ENCODE data around the gene DRAP1. TPM values are rescaled to one million over a fixed set of nuclear protein-coding genes. Genes with fewer than 3 reads are reported as not detected.

The DRAP1 gene
- total and polyA plus RNA-seq, 4 donors, result 40.8 to 140 (median 96.1) TPM

DNA sequence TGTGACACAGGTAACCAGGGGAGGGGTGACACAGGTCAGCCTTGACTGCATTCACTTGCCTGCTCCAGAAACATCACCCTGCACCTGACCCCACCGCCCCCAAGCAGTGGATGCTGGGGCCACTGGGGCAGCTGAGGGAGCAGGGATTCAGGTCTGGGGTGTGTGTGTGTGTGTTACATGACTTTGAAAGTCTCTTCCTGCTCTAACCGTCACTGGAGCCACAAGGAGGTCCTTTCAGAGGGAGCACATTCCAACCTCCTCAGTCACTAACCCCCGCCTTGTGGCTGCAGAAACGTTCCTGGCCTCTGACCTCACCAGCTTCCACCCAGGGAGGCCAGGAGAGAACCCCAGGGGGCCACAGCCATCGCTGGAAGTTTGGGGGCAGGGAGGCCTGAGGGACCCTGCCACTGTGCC, 16.2 kb upstream of the DRAP1 start:
- ATAC-seq (ENCODE audit: insufficient read depth, low FRiP score), result no peak
- Histone ChIP-seq H3K4me3 (no peak overlapping the region), H3K27me3 (ENCODE audit: control insufficient read depth in 3 of 3, insufficient read depth in 3 of 3, low read length in 2 of 3) (peaks cover 0 to 39% (median 27%) of the 10 kb centered on the region in 3 donors), H3K36me3 (ENCODE audit: control insufficient read depth in 4 of 4, insufficient read depth in 4 of 4, low read length in 4 of 4) (no peaks in the 10 kb centered on the region), H3K4me1 (ENCODE audit: control insufficient read depth in 5 of 5, insufficient read depth in 5 of 5, low read length in 5 of 5) (peaks cover 0 to 4% (median 0%) of the 10 kb centered on the region in 5 donors), H3K27ac (ENCODE audit: low read depth in 1 of 2, low read length in 1 of 2) (peak overlapping the region in 1 of 2 donors; percentile 26), H3K9me3 (ENCODE audit: control insufficient read depth in 4 of 4, insufficient read depth in 3 of 4, low read length in 3 of 4) (no peaks in the 10 kb centered on the region), H3K9ac (ENCODE audit: insufficient read depth in 1 of 2, low read length in 2 of 2) (no peak overlapping the region)
- DNase-seq, result no peak
- 18 to 25% methylated on average over 5 of the region's 5 CpGs for WGBS, 2 donors
- TF ChIP-seq, protein P1, sequence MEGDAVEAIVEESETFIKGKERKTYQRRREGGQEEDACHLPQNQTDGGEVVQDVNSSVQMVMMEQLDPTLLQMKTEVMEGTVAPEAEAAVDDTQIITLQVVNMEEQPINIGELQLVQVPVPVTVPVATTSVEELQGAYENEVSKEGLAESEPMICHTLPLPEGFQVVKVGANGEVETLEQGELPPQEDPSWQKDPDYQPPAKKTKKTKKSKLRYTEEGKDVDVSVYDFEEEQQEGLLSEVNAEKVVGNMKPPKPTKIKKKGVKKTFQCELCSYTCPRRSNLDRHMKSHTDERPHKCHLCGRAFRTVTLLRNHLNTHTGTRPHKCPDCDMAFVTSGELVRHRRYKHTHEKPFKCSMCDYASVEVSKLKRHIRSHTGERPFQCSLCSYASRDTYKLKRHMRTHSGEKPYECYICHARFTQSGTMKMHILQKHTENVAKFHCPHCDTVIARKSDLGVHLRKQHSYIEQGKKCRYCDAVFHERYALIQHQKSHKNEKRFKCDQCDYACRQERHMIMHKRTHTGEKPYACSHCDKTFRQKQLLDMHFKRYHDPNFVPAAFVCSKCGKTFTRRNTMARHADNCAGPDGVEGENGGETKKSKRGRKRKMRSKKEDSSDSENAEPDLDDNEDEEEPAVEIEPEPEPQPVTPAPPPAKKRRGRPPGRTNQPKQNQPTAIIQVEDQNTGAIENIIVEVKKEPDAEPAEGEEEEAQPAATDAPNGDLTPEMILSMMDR (IDR thresholded peaks at IDR 0.05; ENCODE audit: control extremely low read depth, extremely low read depth), result no peak

DNA sequence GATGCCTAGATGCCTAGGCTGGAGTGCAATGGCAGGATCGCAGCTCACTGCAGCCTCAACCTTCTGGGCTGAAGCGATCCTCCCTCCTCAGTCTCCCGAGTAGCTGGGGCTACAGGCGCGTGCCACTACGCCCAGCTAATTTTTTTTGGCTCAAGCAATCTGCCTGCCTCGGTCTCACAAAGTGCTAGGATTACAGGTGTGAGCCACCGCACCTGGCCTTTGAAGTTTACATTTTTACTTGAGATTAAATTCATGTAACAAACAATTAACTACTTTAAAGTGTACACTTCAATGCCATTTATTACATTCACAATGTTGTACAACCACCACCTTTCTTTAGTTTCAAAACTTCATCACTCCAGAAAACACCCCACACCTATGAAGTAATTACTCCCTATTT, 15.5 kb upstream of the DRAP1 start:
- peaks cover 0 to 4% (median 0%) of the 10 kb centered on the region in 5 donors for H3K4me1 ChIP-seq (ENCODE audit: control insufficient read depth in 5 of 5, insufficient read depth in 5 of 5, low read length in 5 of 5)
- no peak overlapping the region for H3K4me3 ChIP-seq
- no peaks in the 10 kb centered on the region for H3K36me3 ChIP-seq (ENCODE audit: control insufficient read depth in 4 of 4, insufficient read depth in 4 of 4, low read length in 4 of 4)
- no peaks in the 10 kb centered on the region for H3K9me3 ChIP-seq (ENCODE audit: control insufficient read depth in 4 of 4, insufficient read depth in 3 of 4, low read length in 3 of 4)
- TF ChIP-seq, protein P1 (IDR thresholded peaks at IDR 0.05; ENCODE audit: control extremely low read depth, extremely low read depth), result no peak
- no peak overlapping the region for H3K27ac ChIP-seq (ENCODE audit: low read depth in 1 of 2, low read length in 1 of 2)
- ATAC-seq (ENCODE audit: insufficient read depth, low FRiP score) (no peak), DNase-seq (no peak)
- peaks cover 0 to 35% (median 22%) of the 10 kb centered on the region in 3 donors for H3K27me3 ChIP-seq (ENCODE audit: control insufficient read depth in 3 of 3, insufficient read depth in 3 of 3, low read length in 2 of 3)
- H3K9ac ChIP-seq (ENCODE audit: insufficient read depth in 1 of 2, low read length in 2 of 2), result no peak overlapping the region
- 79 to 90% methylated on average over 8 of the region's 8 CpGs for WGBS, 2 donors

GRCh38 chr11:65906602-65907001, 12.6 kb upstream of the DRAP1 start:
- no peak for DNase-seq
- Histone ChIP-seq H3K27ac (ENCODE audit: low read depth in 1 of 2, low read length in 1 of 2) (no peak overlapping the region), H3K9me3 (ENCODE audit: control insufficient read depth in 4 of 4, insufficient read depth in 3 of 4, low read length in 3 of 4) (no peaks in the 10 kb centered on the region), H3K36me3 (ENCODE audit: control insufficient read depth in 4 of 4, insufficient read depth in 4 of 4, low read length in 4 of 4) (no peaks in the 10 kb centered on the region), H3K4me3 (no peak overlapping the region), H3K9ac (ENCODE audit: insufficient read depth in 1 of 2, low read length in 2 of 2) (no peak overlapping the region), H3K4me1 (ENCODE audit: control insufficient read depth in 5 of 5, insufficient read depth in 5 of 5, low read length in 5 of 5) (peaks cover 0 to 6% (median 5%) of the 10 kb centered on the region in 5 donors), H3K27me3 (ENCODE audit: control insufficient read depth in 3 of 3, insufficient read depth in 3 of 3, low read length in 2 of 3) (peaks cover 0 to 14% (median 6%) of the 10 kb centered on the region in 3 donors)
- no peak for ATAC-seq (ENCODE audit: insufficient read depth, low FRiP score)
- 85 to 92% methylated on average over 5 of the region's 5 CpGs for WGBS, 2 donors
- TF ChIP-seq, protein P1 (IDR thresholded peaks at IDR 0.05; ENCODE audit: control extremely low read depth, extremely low read depth), result no peak

DNA sequence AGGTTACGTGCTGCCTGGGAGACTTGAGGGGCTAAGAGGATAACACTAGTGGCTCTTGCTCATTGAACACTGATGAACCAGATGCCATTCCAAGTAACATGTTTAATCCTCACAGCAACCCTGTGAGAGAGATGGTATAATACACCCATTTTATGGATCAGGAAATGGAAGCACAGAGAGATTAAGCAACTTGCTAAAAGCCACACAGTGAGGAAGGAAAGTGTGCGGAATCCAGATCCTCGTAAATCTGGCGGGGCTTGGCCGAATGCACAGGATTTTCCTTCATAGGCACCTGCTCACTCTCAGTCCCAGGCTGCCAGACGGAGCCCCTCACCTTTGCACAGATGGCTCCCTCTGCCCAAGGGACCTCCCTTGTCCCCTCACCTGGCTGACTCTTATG, 11.3 kb upstream of the DRAP1 start:
- Histone ChIP-seq H3K9ac (ENCODE audit: insufficient read depth in 1 of 2, low read length in 2 of 2) (no peak overlapping the region), H3K4me1 (ENCODE audit: control insufficient read depth in 5 of 5, insufficient read depth in 5 of 5, low read length in 5 of 5) (peaks cover 0 to 13% (median 5%) of the 10 kb centered on the region in 5 donors), H3K27ac (ENCODE audit: low read depth in 1 of 2, low read length in 1 of 2) (no peak overlapping the region), H3K4me3 (no peak overlapping the region), H3K9me3 (ENCODE audit: control insufficient read depth in 4 of 4, insufficient read depth in 3 of 4, low read length in 3 of 4) (no peaks in the 10 kb centered on the region), H3K36me3 (ENCODE audit: control insufficient read depth in 4 of 4, insufficient read depth in 4 of 4, low read length in 4 of 4) (no peaks in the 10 kb centered on the region), H3K27me3 (ENCODE audit: control insufficient read depth in 3 of 3, insufficient read depth in 3 of 3, low read length in 2 of 3) (peaks cover 0 to 6% (median 6%) of the 10 kb centered on the region in 3 donors)
- DNase-seq (no peak), ATAC-seq (ENCODE audit: insufficient read depth, low FRiP score) (no peak)
- TF ChIP-seq, protein P1 (IDR thresholded peaks at IDR 0.05; ENCODE audit: control extremely low read depth, extremely low read depth), result no peak
- WGBS, 2 donors, result 79 to 86% methylated on average over 6 of the region's 6 CpGs
